Spleen (tissue), 11 donors: Measurements from ENCODE around the gene NECTIN4. TPM values are rescaled to one million over a fixed set of nuclear protein-coding genes. Genes with fewer than 3 reads are reported as not detected.

Experiments
- DNase-seq: peaks from one replicate; pipeline ENCODE4 v3.0.0-alpha.2; 2020
- H3K27ac ChIP-seq, 8 donors: fragments of 200-600 bp; sonication (generic) in 7 of 8; 1 replicate in 4 of 8; 2 replicates in 4 of 8; pipeline versions ENCODE4 v1.5.0 to v1.8.0; 2016 to 2021; ENCODE audit warnings: inconsistent platforms in 4 of 8, mild to moderate bottlenecking in 4 of 8, moderate library complexity in 1 of 8
- H3K27me3 ChIP-seq, 7 donors: fragments of 200-600 bp; sonication (generic) in 6 of 7; replicated peaks in 1 of 7; 1 replicate in 4 of 7; 2 replicates in 3 of 7; pipeline versions ENCODE4 v1.5.0 to v1.8.0; 2016 to 2021; ENCODE audit warnings: inconsistent platforms in 3 of 7, mild to moderate bottlenecking in 1 of 7
- H3K36me3 ChIP-seq, 6 donors: fragments of 200-600 bp; sonication (generic) in 5 of 6; 1 replicate in 4 of 6; 2 replicates in 2 of 6; pipeline versions ENCODE4 v1.5.0 to v1.8.0; 2016 to 2021; ENCODE audit warnings: inconsistent platforms in 2 of 6
- H3K4me1 ChIP-seq, 6 donors: fragments of 200-600 bp; sonication (generic) in 5 of 6; 1 replicate in 3 of 6; 2 replicates in 3 of 6; pipeline versions ENCODE4 v1.5.0 to v1.8.0; 2016 to 2021; ENCODE audit warnings: inconsistent platforms in 3 of 6
- H3K4me3 ChIP-seq, 8 donors: fragments of 200-600 bp; sonication (generic) in 7 of 8; 1 replicate in 4 of 8; 2 replicates in 4 of 8; pipeline versions ENCODE4 v1.5.0 to v1.8.0; 2016 to 2021; ENCODE audit warnings: inconsistent platforms in 4 of 8, mild to moderate bottlenecking in 4 of 8, moderate library complexity in 2 of 8
- H3K9me3 ChIP-seq, 8 donors: fragments of 200-600 bp; sonication (generic) in 7 of 8; 1 replicate in 4 of 8; 2 replicates in 4 of 8; pipeline versions ENCODE4 v1.5.0 to v1.8.0; 2016 to 2021; ENCODE audit warnings: inconsistent platforms in 4 of 8
- POLR2A ChIP-seq, 3 donors: fragments of 450-650 bp; IDR thresholded peaks; one replicate each; pipeline ENCODE4 v1.5.1; 2017; ENCODE audit warnings: antibody characterized with exemption in 3 of 3, mild to moderate bottlenecking in 1 of 3
- POLR2AphosphoS5 ChIP-seq, 3 donors: sonication (generic); formaldehyde crosslinking; IDR thresholded peaks; one replicate each; pipeline ENCODE4 v1.5.1; 2017; ENCODE audit warnings: antibody characterized with exemption in 3 of 3
- WGBS, 5 donors: extraction: QIAGEN DNeasy Blood & Tissue Kit in 3 of 5; methylation state at CpG; one replicate each; pipeline versions ENCODE4 v1.1.5 to v1.1.7; 2013 to 2018; 5-methylcytosine and 5-hydroxymethylcytosine counted together
- intact Hi-C: fragments of 100-400 bp; cut with DNase I; formaldehyde crosslinking; loops from one replicate; pipeline ENCODE4 v1.15.0; 2023; ENCODE audit warnings: low total_unique reads
- polyA plus RNA-seq, 3 donors: library from polyadenylated mRNA; stranded (reverse); fragments of 200-250 nt; gene quantifications; one replicate each; pipeline ENCODE4 v1.2.1, GENCODE V29; 2013
- total RNA-seq, 7 donors: library from RNA; depleted of rRNA in 3 of 7; stranded (reverse); fragments of >200 nt in 3 of 7; fragmentation: NEBNext Ultra II Directional in 4 of 7; extraction: Animal tissue kit (Norgen Biotek cat#: 25700) in 4 of 7; gene quantifications; one replicate each; pipeline versions ENCODE4 v1.1.0 to v1.2.1, GENCODE V29; 2016 to 2021
- TF ChIP-seq, protein P1 (sequence below), 11 experiments: fragments of 200-600 bp in 7 of 11; fragments of 450-650 bp in 4 of 11; sonication (generic) in 4 of 11; IDR thresholded peaks in 8 of 11; conservative IDR thresholded peaks in 3 of 11; 1 replicate in 7 of 11; 2 replicates in 4 of 11; pipeline versions ENCODE4 v1.4.0 to v1.8.0; 2016 to 2021; ENCODE audit warnings: antibody characterized with exemption in 11 of 11, inconsistent platforms in 4 of 11, mild to moderate bottlenecking in 1 of 11
- donor health status: healthy with polysubstance abuse.
- donor health status: DM: no; HTN: no; CAD: no; lungs with moderate emphysema.
- donor health status: DM: no; HTN: no; CAD: no.
- donor health status: Bipolar disorder and iron deficiency.
- donor health status: healthy.
- donor health status: DM: no; HTN: no; CAD: no.
- donor health status: DM: yes; HTN: yes; CAD: no.

NECTIN4 gene
- total and polyA plus RNA-seq, 10 donors, result 0.03 to 0.06 (median 0.04) TPM; not detected in 7

DNA sequence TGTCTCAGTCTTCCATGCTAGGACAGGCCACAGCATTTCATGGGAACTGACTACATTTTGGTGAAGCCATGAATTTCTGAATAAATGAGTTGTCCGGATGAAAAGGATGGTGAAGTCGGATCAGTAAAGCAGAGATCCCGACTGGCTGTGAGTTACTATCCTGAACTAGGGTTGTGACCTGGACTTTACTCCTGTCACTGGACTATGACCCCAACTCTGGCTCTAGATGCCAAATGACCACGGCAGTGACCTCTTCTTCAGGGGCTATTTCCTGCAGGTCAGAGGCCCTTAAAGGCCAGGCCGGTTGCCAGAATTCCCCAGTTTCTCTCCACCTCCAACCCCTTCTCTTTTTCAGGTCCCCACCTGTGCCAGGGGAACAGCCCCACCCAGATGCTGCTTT lies 1.7 kb upstream of the NECTIN4 start:
- Histone ChIP-seq H3K27ac (no peak overlapping the region), H3K36me3 (no peaks in the 10 kb centered on the region), H3K4me1 (peaks cover 0 to 11% (median 2%) of the 10 kb centered on the region in 6 donors), H3K9me3 (no peaks in the 10 kb centered on the region), H3K27me3 (no peaks in the 10 kb centered on the region), H3K4me3 (no peak overlapping the region)
- intact Hi-C loops, result loop anchor here (10.0 kb wide), 1 partner anchor 46 kb away; the partner anchor contains the start of gene USF1
- no peak for DNase-seq
- TF ChIP-seq POLR2AphosphoS5 (IDR thresholded peaks at IDR 0.05) (no peak), POLR2A (IDR thresholded peaks at IDR 0.05) (no peak)
- 81 to 94% (median 86%) methylated on average over 5 of the region's 5 CpGs for WGBS, 5 donors

DNA sequence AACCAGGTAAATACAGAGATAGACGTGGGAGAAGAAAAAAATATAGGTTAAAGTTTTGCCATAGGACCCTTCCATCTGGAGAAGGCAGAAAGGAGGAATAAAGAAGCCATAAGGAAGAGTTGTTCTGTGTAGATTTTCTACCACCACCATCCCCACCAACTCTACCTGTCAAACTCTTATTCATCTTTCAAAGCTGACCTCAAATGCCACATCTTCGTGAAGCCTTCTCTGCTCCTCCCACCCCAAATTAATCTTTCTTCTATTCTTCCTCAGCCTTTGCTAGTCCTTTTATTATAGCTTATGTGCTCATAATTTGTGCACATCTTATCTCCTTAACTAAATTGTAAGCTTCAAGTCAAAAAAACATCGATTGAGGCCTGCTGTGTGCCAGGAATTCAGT lies 1.3 kb upstream of the NECTIN4 start:
- H3K36me3 ChIP-seq, result no peaks in the 10 kb centered on the region
- no peak for DNase-seq
- no peak overlapping the region for H3K27ac ChIP-seq
- intact Hi-C loops, result loop anchor here (10.0 kb wide), 1 partner anchor 46 kb away; the partner anchor contains the start of gene USF1
- no peak overlapping the region for H3K4me3 ChIP-seq
- 77 to 87% (median 84%) methylated on average over 3 of the region's 3 CpGs for WGBS, 5 donors
- no peaks in the 10 kb centered on the region for H3K27me3 ChIP-seq
- peaks cover 0 to 7% (median 0%) of the 10 kb centered on the region in 6 donors for H3K4me1 ChIP-seq
- TF ChIP-seq POLR2AphosphoS5 (IDR thresholded peaks at IDR 0.05) (no peak), POLR2A (IDR thresholded peaks at IDR 0.05) (no peak)
- TF ChIP-seq, protein P1, sequence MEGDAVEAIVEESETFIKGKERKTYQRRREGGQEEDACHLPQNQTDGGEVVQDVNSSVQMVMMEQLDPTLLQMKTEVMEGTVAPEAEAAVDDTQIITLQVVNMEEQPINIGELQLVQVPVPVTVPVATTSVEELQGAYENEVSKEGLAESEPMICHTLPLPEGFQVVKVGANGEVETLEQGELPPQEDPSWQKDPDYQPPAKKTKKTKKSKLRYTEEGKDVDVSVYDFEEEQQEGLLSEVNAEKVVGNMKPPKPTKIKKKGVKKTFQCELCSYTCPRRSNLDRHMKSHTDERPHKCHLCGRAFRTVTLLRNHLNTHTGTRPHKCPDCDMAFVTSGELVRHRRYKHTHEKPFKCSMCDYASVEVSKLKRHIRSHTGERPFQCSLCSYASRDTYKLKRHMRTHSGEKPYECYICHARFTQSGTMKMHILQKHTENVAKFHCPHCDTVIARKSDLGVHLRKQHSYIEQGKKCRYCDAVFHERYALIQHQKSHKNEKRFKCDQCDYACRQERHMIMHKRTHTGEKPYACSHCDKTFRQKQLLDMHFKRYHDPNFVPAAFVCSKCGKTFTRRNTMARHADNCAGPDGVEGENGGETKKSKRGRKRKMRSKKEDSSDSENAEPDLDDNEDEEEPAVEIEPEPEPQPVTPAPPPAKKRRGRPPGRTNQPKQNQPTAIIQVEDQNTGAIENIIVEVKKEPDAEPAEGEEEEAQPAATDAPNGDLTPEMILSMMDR (IDR thresholded peaks at IDR 0.05 in 8 of 11, conservative IDR thresholded peaks at IDR 0.05 in 3 of 11), result no peak
- no peaks in the 10 kb centered on the region for H3K9me3 ChIP-seq

DNA sequence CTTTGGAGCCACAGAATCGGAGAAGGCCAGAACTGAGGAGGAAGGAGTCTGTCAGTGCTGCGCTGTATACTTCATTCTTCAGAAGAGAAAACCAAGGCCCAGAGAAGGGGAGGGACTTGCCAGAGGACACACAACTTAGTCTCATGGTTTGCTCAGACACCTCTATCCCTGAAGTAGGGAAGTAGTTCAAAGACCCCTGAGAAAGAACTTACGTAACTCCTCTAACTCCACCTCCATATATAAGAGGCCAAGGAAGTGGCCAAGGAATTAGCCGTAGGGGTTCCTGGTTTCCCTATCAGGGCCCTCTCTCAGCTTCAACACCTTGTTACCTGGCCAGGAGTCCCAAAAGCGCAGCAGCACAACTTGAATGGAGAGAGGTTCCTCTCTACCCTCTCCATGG lies 580 bp upstream of the NECTIN4 start:
- no peak for DNase-seq
- TF ChIP-seq POLR2A (IDR thresholded peaks at IDR 0.05) (no peak), POLR2AphosphoS5 (IDR thresholded peaks at IDR 0.05) (no peak)
- TF ChIP-seq, protein P1 (IDR thresholded peaks at IDR 0.05 in 8 of 11, conservative IDR thresholded peaks at IDR 0.05 in 3 of 11), result no peak
- no peaks in the 10 kb centered on the region for H3K36me3 ChIP-seq
- intact Hi-C loops, result loop anchor here (10.0 kb wide), 1 partner anchor 45 kb away; the partner anchor contains the start of gene USF1
- no peak overlapping the region for H3K4me3 ChIP-seq
- 79 to 93% (median 90%) methylated on average over 5 of the region's 5 CpGs for WGBS, 5 donors
- H3K9me3 ChIP-seq, result no peaks in the 10 kb centered on the region
- no peaks in the 10 kb centered on the region for H3K27me3 ChIP-seq
- peaks cover 0 to 6% (median 0%) of the 10 kb centered on the region in 6 donors for H3K4me1 ChIP-seq
- no peak overlapping the region for H3K27ac ChIP-seq

DNA sequence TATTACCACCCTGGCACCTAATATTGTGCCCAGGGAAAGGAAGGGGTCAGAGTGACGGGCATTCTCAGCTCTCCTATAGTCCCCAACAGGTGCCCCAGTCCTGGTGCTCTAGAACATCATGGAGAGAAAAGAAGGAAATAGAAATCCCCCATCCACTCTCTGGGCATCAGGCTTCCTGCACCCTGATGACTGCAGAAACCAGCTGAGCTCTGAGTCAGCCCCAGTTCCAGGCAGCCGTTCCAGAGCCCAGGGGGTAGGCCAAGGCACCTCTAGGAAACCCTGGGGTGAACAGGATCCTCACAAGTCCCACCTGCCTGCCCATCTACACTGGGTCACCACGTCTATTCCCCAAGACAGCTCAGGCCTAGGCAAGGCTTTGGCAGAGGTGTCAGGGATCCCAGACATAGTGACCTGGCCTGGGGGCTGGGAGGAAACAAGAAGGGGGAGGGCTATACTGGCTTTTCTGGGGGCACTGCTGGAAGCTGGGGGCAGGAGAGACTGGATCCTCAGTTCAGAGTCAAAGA lies 709 bp downstream of the NECTIN4 start:
- H3K27ac ChIP-seq, result no peak overlapping the region
- DNase-seq, result no peak
- intact Hi-C loops, result no loop called here

More for the DNA sequence above, 709 bp downstream of the NECTIN4 start:
- no peak overlapping the region for H3K4me3 ChIP-seq
- no peaks in the 10 kb centered on the region for H3K36me3 ChIP-seq
- TF ChIP-seq, protein P1 (IDR thresholded peaks at IDR 0.05 in 8 of 11, conservative IDR thresholded peaks at IDR 0.05 in 3 of 11), result no peak
- TF ChIP-seq POLR2A (IDR thresholded peaks at IDR 0.05) (no peak), POLR2AphosphoS5 (IDR thresholded peaks at IDR 0.05) (no peak)
- H3K4me1 ChIP-seq, result peaks cover 0 to 10% (median 0%) of the 10 kb centered on the region in 6 donors
- H3K27me3 ChIP-seq, result no peaks in the 10 kb centered on the region
- no peaks in the 10 kb centered on the region for H3K9me3 ChIP-seq
- WGBS, 5 donors, result 79 to 97% (median 84%) methylated on average over 3 of the region's 3 CpGs
